GM21786 (cell line): ENCODE results near the gene WDPCP.
"Not testable (repeated sequence)": the region's sequence is repeated elsewhere in the genome, so short reads cannot be mapped to it uniquely, and the experiment has no call there.

Experiments
- ATAC-seq: cut with Tn5 transposase; IDR thresholded peaks from one replicate; pipeline ENCODE4 v1.9.1; 2021; ENCODE audit not compliant: unreplicated experiment

The WDPCP gene

GRCh38 chr2:63465633-63466032 is 122.6 kb downstream of the WDPCP start:
- no peak for ATAC-seq

DNA sequence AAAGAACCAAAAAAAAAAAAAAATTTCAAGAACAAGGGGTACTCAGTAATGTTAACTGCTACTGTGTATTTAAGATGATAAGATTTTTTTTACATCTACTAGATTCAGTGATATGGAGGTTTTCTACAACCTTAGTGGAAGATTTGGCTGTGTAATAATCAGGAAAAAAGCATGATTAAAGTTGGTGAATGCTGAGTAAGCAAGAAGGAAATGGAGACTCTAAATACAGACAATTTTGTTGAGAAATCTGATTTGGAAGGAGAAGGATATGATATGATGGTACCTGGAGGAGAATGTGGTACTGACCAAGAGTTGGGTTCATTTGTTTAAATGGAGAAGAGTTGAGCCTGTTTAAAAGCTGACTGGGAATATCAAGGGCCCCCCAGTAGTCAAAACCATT is 125.1 kb downstream of the WDPCP start:
- no peak for ATAC-seq

DNA sequence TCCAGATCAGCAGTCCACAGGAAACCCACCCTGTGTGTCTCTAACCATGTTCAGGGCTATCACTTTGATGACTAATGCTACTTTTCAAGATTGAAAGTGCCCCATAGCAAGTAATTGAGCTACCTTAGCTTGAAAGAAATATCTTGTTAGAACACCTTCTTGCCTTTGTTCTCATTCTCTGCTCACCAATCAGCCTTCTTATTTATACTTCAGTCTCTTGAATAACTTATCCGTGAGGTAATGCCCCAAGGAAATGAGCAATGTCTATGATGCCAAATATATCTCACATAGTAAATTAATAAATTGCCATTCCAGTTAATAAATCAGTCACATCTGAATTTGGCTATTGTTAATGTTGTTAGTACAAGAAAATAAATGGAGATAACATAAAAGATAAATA is 141.6 kb downstream of the WDPCP start:
- ATAC-seq: no peak

DNA sequence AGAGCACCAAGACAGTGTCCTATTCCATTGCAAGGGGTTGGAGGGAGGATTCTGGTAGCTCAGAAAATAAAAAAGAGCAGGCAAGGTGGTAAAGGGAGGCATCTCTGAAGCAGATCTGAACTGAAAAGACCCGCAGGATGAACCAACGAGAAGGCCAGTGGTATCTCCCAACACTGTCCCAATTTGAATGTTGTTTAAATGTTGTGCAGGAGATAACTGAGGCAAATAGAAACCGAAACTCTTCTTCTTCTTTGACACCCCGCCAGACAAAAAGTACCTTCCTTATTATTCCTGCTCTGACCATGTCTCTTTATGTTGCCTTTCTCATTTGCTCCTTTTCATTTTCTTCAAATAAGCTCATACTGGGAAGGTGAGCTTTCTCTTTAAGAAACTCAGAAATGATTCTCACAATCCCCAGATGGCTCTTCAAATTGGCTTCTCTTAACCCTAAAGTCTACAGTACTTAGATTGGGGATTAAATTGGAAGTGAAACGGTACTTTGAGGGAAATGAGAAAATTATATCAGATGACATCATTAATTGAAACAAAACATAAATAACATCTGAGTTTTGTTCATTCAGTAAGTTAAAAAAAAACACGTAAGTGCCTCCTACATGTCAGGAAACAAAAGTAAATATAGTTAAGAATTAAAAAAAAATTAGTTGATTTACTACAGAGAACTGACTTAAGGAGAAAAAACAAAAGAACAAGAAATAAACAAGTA is 143.6 kb downstream of the WDPCP start:
- ATAC-seq: no peak

DNA sequence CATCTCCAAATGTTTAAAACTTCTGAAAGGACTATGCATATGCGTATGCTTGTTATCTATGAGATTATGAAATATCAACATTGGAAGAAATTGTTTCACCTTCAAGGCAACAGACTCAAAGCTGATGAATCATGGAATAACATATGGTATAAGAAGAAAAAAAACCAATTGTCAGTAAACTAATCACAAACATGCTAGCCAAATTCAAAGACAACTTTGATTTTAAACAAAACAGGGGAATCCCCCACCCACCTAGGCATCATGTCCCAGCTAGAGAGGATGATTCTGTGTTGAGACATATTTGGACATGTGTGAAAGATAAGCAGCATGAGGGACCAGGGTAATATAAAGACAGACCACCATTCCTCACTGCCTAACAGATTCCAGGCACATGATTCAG is 147.7 kb downstream of the WDPCP start:
- no peak for ATAC-seq

GRCh38 chr2:63438181-63438580 is 150.1 kb downstream of the WDPCP start:
- no peak for ATAC-seq

- ATAC-seq: no peak
Observed at GRCh38 chr2:63436488-63436887, 151.8 kb downstream of the WDPCP start.

- ATAC-seq: no peak
Observed at GRCh38 chr2:63435070-63435469, 153.2 kb downstream of the WDPCP start.

- ATAC-seq: no peak
Observed at GRCh38 chr2:63434024-63435001, 154.0 kb downstream of the WDPCP start.

DNA sequence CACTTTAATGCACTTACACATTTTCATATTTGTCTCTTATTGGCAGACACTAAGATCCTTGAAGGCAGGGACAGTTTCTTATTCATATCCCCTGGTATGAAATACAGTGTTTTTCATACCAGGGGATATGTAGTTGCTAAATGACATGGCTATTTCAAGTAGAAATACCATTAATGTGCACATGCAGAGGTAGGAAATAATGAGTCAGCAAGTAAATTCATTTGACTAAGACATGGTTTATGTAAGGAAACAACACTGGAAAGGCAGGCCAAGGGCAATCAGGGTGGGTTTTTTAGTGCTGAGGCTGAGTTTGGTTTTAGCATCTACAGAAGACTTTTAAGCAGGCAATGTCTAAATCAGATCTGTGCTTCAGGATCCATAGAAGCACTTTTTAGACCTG is 155.9 kb downstream of the WDPCP start:
- ATAC-seq: no peak

GRCh38 chr2:63425606-63426005 is 162.7 kb downstream of the WDPCP start:
- ATAC-seq: no peak

GRCh38 chr2:63425079-63425416 is 163.2 kb downstream of the WDPCP start:
- ATAC-seq: no peak

- peak; percentile 80 for ATAC-seq
Observed at GRCh38 chr2:63424329-63425078, 163.8 kb downstream of the WDPCP start.

DNA sequence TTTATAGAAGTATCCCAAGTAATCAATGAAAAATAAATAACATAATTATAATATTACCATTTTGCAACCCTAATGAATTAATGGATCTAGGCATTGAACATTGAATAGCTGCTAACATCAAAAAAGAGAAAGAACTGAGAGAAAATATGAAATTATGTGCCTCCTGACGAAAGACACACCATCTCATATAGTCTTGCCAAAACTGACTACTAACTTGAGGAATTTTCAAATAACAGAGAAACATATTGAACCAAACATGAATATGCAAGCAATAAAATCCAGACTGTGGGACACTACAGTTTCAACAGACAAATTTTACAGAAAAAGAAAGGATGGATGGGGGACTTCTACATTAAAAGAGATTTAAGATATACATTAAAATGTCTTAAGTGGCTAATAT is 165.7 kb downstream of the WDPCP start:
- ATAC-seq: no peak

- no peak for ATAC-seq
Observed at GRCh38 chr2:63408530-63408929, 179.7 kb downstream of the WDPCP start.

DNA sequence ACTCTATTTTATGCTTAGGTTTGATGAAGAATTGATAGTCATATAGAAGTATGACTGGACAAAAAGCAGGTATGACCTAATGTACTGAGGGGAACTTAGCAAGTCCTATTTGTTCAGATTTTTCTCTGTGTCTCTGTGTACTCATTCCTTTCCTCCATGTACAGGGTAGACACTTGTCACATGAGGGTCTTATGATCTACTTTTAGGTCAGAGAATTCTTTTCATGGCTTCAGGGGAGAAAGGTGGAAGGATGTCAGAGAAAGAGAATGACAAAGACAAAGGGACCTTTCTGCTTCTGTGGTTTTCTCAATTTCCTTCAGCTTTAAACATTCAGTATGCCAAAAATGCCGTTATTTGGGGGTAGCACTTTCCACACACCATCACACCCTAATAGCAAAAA is 181.6 kb downstream of the WDPCP start:
- no peak for ATAC-seq

GRCh38 chr2:63403820-63404219 is 184.5 kb downstream of the WDPCP start:
- no peak for ATAC-seq

GRCh38 chr2:63402889-63403288 is 185.4 kb downstream of the WDPCP start:
- not testable (repeated sequence) for ATAC-seq

DNA sequence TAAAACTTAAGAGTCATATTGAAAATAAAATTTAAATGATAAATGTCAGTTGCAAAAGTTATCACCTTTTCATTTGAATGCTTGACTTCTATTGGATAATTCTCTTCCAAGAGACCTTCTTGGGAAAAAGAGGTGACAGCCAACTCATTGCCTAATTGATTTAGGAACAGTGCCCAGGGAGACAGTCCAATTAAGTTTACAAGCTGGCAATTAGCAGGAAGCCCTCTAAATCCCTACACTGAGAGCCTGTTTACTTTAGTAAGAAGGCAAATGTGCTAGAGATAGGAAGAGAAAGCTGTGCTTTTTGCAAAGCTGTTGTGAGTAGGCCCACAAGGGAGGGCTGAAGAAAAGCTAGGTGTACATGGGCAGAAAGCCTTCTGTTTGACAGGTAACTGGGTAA is 189.1 kb downstream of the WDPCP start:
- no peak for ATAC-seq

DNA sequence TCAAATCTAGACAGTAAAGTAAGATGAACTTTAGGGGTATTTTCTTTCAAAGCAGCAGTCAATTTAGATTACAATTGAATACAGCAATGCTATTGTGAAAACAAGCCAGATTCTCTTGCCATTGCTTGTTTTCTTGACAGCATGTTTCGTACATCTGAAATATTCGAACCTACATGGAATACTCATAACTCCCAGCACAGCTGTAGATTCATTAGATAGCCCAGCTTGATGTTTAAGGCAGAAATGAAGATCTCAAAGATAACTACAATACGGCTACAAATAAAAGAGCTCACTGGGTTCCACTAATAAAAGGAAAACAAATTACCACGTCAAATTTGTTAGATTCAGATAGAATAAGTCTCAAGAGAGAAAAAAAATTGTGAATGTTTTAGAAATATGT is 208.8 kb downstream of the WDPCP start:
- ATAC-seq: no peak

GRCh38 chr2:63378589-63378988 is 209.7 kb downstream of the WDPCP start:
- ATAC-seq: no peak

- ATAC-seq: no peak
Observed at GRCh38 chr2:63374341-63374740, 213.9 kb downstream of the WDPCP start.
